Lower leg skin (tissue), 4 donors: ENCODE measurements around the gene MKRN2OS. TPM values are rescaled to one million over a fixed set of nuclear protein-coding genes. Genes with fewer than 3 reads are reported as not detected.

Experiments
- DNase-seq, 2 donors: peaks; one replicate each; pipeline ENCODE4 v3.0.0-alpha.2; 2019; ENCODE audit warnings: low spot score in 2 of 2
- H3K4me3 ChIP-seq: fragments of 200-600 bp; sonication (generic); 2 replicates; pipeline ENCODE4 v1.5.1; 2017; ENCODE audit warnings: mild to moderate bottlenecking, low read depth; ENCODE audit not compliant: poor library complexity, severe bottlenecking
- POLR2A ChIP-seq, 2 donors: fragments of 450-650 bp; IDR thresholded peaks; one replicate each; pipeline ENCODE4 v1.6.1; 2016 to 2017; ENCODE audit warnings: antibody characterized with exemption in 2 of 2, mild to moderate bottlenecking in 1 of 2, moderate library complexity in 1 of 2
- WGBS, 2 donors: methylation state at CpG; one replicate each; pipeline ENCODE4 v1.1.5; 2018; 5-methylcytosine and 5-hydroxymethylcytosine counted together
- intact Hi-C: fragments of 100-400 bp; cut with DNase I; formaldehyde crosslinking; loops from one replicate; pipeline ENCODE4 v1.15.0; 2023; ENCODE audit warnings: low total_unique reads
- total RNA-seq, 4 donors: library from RNA; depleted of rRNA; stranded (reverse); fragments of >200 nt; gene quantifications; one replicate each; pipeline ENCODE4 v1.1.0, GENCODE V29; 2016
- TF ChIP-seq, protein P1 (sequence below), 3 donors: fragments of 450-650 bp; IDR thresholded peaks; one replicate each; pipeline ENCODE4 v1.5.1; 2016; ENCODE audit warnings: antibody characterized with exemption in 3 of 3, mild to moderate bottlenecking in 3 of 3, moderate library complexity in 2 of 3

The MKRN2OS gene
- total RNA-seq, 4 donors from 2014 or later = 1.8 to 4.3 (median 3.2) TPM

GRCh38 chr3:12562451-12562850 is 17.2 kb upstream of the MKRN2OS start:
- WGBS, 2 donors = 57 to 76% methylated on average over 1 of the region's 1 CpG
- TF ChIP-seq POLR2A (IDR thresholded peaks at IDR 0.05) = no peak
- TF ChIP-seq, protein P1, sequence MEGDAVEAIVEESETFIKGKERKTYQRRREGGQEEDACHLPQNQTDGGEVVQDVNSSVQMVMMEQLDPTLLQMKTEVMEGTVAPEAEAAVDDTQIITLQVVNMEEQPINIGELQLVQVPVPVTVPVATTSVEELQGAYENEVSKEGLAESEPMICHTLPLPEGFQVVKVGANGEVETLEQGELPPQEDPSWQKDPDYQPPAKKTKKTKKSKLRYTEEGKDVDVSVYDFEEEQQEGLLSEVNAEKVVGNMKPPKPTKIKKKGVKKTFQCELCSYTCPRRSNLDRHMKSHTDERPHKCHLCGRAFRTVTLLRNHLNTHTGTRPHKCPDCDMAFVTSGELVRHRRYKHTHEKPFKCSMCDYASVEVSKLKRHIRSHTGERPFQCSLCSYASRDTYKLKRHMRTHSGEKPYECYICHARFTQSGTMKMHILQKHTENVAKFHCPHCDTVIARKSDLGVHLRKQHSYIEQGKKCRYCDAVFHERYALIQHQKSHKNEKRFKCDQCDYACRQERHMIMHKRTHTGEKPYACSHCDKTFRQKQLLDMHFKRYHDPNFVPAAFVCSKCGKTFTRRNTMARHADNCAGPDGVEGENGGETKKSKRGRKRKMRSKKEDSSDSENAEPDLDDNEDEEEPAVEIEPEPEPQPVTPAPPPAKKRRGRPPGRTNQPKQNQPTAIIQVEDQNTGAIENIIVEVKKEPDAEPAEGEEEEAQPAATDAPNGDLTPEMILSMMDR (IDR thresholded peaks at IDR 0.05) = no peak
- no peak overlapping the region for H3K4me3 ChIP-seq
- DNase-seq = peak in 1 of 2 donors; percentile 5
- intact Hi-C loops = no loop called here

GRCh38 chr3:12561397-12561796 is 16.1 kb upstream of the MKRN2OS start:
- H3K4me3 ChIP-seq = no peak overlapping the region
- TF ChIP-seq, protein P1 (IDR thresholded peaks at IDR 0.05) = no peak
- no peak for TF ChIP-seq POLR2A (IDR thresholded peaks at IDR 0.05)
- DNase-seq = peak in 1 of 2 donors; percentile 21
- WGBS, 2 donors = 79 to 85% methylated on average over 2 of the region's 2 CpGs
- intact Hi-C loops = no loop called here

- intact Hi-C loops = no loop called here
- TF ChIP-seq, protein P1 (IDR thresholded peaks at IDR 0.05) = no peak
- no peak for TF ChIP-seq POLR2A (IDR thresholded peaks at IDR 0.05)
- H3K4me3 ChIP-seq = no peak overlapping the region
- WGBS, 2 donors = 79% methylated on average over 5 of the region's 5 CpGs
- DNase-seq = peak in 1 of 2 donors; percentile 36
Measured at GRCh38 chr3:12560505-12561190, 15.3 kb upstream of the MKRN2OS start.

DNA sequence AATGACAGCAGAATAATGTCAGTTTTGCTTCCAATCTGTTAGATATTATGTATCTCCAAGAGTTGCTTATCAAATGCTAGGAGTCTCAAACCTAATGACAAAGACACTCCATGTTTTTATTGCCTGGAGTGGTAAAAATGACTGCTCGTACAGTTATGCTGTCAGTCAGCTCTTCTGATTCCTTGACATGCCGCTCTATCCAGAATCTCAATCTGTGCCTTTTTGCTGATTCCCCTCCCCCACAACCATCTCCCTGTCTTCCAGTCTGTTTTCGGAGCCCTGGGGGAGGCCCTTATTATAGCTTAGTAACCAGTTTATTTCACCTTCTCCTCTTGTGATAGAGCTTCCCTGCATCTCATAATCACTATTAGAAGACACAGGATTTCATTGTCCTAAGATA is 14.2 kb upstream of the MKRN2OS start:
- intact Hi-C loops = no loop called here

GRCh38 chr3:12558706-12559105 is 13.4 kb upstream of the MKRN2OS start:
- DNase-seq = peak in 1 of 2 donors; percentile 3
- intact Hi-C loops = no loop called here
- H3K4me3 ChIP-seq = no peak overlapping the region
- no peak for TF ChIP-seq POLR2A (IDR thresholded peaks at IDR 0.05)
- TF ChIP-seq, protein P1 (IDR thresholded peaks at IDR 0.05) = no peak
- WGBS, 2 donors = 49 to 63% methylated on average over 4 of the region's 4 CpGs

More for the DNA sequence above, 14.2 kb upstream of the MKRN2OS start:
- WGBS, 2 donors = 71% methylated on average over 3 of the region's 3 CpGs
- no peak for TF ChIP-seq POLR2A (IDR thresholded peaks at IDR 0.05)
- no peak overlapping the region for H3K4me3 ChIP-seq
- DNase-seq = no peak

DNA sequence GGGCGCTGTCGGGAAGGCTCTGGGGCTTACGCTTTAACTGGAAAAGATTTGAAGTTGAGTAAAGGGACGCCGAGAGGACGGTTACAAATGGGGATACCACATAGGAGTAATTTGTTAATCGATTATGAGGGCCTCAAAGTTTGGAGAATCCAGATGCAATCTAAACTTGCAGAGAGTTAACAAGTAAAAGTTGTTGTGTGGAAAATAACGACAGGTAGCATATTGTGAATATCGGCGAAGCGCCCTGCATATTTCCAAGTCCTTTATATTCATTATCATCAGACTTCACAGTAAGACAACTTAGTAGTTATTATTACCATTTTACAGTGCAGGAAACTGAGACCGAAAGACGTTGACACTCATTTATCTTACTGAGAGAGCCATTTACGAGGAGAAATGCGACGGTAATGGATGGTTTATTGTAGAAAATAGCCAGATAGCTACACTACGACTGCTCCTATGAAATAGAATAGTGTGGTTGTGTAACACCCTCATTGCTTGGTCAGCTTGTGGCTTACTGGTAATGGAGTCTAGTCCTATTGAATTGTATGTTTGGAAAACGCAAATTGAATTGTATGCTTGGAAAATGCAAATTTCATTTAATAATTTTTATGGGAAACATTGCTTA is 12.3 kb upstream of the MKRN2OS start:
- DNase-seq = no peak
- 1% methylated on average over 18 of the region's 18 CpGs for WGBS, 2 donors
- intact Hi-C loops = no loop called here
- peak overlapping the region; percentile 91 for H3K4me3 ChIP-seq
- TF ChIP-seq, protein P1 (IDR thresholded peaks at IDR 0.05) = no peak
- no peak for TF ChIP-seq POLR2A (IDR thresholded peaks at IDR 0.05)
